Stimulated activated CD8-positive, alpha-beta memory T cell treated with anti-CD3 and anti-CD28 coated beads, Interleukin-7, amount 100 ng/mL, for 1 hour (primary cell): ENCODE measurements around the gene MTM1.

Experiments used
- DNase-seq, 2 donors: peaks; one replicate each; pipeline ENCODE4 v3.0.0-alpha.2; 2020; ENCODE audit warnings: low read depth in 2 of 2

Gene MTM1

GRCh38 chrX:150568320-150569154 lies at the start of gene MTM1:
MTM1 (plus strand) TSS chrX:150568621; CDS start chrX:150592615, 23,994 bp downstream.
- DNase-seq = peak; percentile 68 to 76

DNA sequence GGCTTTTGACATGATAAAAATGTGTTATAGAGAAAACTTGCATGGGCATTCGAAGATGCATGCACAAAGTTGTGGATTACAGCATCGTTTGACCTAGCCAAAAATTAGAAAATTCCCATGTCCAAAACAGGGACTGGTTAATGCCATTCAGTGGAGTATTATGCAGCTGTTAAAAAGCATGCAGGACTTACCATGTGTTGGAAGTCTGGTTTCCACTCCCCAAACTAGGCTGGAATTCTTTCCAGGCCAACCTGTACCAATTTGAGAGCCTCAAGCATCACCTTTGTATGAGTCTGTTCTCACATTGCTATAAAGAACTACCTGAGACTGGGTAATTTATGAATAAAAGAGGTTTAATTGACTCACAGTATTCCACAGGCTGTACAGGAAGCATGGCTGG lies 45.9 kb upstream of the MTM1 start:
- no peak for DNase-seq

DNA sequence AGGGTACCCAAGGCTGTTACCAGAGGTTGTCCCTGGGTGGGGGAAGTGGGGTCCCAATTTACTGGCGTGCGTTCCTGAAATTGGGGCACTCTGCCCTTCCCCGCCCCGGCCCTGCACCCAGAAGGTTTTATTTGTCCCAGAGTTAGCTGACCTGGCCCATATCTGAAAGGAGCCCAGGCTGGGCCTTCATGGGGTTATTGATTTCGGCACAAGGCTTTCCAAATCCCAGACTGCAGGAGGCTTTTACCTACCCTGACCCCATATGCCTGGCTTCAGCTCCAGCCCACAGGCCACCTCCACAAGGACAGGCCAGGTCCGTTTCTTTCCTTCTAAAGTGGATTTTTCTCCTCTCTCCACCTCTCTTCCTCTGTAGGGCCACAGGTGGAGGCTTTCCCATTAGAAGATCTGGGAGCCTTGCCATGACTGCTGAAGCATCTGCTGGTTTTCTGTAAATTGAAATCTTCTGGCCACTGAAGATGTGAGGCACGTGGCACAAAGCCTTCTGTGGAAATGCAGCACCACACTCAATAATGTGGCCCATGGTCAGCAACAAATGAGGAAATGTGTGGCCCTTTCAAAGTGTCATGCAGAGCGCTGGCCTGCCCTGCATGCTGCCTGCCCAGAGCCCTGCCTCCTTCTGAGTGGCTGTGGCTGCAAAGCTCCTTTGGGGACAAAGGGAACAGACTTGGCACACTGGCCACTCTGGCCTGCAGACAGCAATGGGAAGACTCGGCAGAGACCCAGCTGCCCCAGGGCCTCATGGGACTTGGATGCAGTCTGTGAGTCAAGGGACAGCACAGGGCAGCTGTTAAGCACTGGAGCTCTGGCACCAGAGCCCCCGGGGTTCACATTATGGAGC lies 43.1 kb upstream of the MTM1 start:
- no peak for DNase-seq

DNA sequence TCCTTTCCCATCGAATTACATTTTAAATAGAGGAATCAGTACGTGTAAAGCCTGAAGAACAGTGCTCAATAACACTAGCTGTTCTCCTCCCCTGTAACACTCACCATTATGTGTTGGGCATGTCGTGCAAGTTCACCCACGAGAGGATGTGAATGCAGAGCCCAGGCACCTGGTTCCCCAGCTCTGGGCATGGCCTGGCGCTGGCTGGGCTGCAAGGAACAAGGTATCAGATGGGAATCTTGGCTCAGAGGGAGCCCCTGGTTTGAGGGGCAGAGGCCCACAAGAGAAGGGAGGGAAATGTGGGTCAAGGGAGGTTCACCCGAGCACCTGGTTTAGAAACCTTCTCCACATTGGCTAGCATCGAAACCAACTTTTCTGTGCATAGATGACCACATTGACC lies 41.7 kb upstream of the MTM1 start:
- DNase-seq = no peak

GRCh38 chrX:150527108-150527507 lies 41.3 kb upstream of the MTM1 start:
- DNase-seq = no peak

- no peak for DNase-seq
Observed at GRCh38 chrX:150529587-150529986, 38.8 kb upstream of the MTM1 start.

DNA sequence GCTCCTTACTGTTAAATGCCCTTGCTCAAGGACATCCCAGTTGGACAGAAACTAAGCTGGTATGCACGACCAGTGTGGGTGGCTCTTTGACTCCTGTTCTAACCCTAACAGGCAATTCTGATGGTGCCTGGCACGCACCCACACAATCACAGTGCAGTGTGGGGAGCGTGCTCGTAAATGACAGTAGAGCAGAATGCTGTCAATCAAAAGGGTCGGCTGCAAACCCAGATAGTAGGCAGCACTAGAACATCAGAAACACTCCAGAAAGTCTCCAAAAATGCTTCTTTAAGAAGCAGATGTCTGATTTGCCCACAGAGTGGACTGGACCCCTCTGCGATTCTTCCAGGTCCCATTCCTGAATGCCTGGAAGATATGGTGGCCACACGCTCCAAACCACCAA lies 37.6 kb upstream of the MTM1 start:
- no peak for DNase-seq

DNA sequence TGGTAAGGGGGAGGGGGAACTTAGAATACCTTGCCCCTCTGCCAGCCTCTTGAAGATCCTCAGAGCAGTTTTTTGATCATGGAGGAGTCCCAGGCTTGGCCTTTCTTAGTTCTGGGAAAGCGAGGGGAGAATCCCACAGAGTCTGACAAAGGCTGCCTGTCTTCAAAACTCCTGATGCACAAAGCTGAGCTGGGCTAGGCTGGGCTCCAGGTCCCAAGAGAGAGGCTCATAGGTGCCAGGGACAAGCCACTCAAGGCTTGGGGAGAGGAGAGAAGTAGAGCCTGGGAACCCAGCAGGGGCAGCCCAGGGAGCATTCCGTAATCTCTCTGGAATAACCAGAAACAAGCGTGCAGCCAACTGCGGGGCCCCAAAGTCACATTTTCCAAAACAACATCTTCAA lies 37.0 kb upstream of the MTM1 start:
- DNase-seq = no peak

- DNase-seq = no peak
Observed at GRCh38 chrX:150533863-150534262, 34.6 kb upstream of the MTM1 start.

DNA sequence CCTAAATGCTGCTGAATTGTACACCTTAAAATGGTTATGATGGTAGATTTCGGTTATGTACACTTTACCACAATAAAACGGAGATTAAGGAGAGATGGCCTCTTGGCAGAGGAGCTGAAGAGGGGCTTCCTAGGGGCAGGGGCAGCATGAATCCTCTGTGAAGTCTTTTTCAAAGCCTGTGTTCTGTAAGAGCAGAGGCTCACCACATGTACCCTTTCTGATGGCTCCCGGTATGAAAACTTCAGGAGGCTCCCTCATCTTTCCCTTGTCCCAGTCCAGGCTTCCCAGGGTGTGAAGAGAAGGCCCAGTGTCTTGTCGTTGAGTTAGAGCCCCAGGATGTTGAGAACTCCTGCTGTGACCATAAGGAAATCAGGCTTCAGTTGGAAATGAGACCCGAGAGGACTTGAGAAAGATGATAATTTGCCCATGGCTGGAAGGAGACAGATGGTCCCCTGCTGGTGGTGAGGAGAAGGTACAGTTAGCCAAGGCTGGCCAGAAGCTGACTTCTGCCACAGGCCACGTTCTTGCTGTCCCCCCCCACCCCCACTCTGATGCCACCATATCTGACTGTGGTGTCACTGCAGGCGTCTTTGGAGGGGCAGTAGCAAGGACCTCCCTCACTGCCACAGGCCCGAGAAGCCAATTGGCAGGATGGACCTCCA lies 31.8 kb upstream of the MTM1 start:
- DNase-seq = no peak

DNA sequence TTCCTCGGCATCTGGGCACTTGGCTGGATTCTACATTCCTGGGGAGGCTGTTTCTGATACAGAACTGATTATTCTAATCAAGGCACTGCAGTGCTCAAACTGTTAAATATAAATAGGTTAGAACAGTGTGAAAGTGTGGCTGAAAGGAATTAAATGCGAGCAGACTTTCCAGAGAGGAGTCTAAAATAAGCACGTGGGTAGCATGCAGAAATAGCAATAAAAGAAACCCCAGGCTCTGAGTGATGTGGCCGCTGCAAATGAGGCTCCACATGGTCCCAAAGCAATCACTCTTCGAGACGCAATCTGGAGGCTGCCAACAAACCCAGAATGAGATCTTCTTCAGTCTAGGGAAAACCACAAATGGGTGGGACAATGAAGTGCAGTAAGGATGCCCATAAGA lies 30.6 kb upstream of the MTM1 start:
- no peak for DNase-seq

DNA sequence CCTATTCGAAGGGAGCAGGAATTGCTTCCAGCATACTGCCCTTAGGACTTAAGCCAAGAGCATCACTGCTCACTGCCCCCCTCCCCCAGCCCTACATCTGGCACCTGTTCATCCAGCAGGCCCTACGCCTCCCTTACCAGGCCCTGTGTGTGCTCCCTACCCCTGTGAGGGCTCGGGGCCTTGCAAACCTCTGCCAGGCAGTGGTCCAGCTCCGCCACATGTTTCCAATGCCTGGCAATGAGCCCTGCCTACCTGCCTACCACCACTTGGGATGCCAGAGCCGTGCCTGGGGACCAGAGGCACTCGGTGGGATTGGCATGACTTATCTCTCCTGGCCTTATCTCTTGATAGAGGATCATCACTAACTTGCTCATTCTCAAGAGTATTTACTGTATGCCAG lies 27.5 kb upstream of the MTM1 start:
- no peak for DNase-seq

- DNase-seq = no peak
Observed at GRCh38 chrX:150542846-150543229, 25.6 kb upstream of the MTM1 start.

- no peak for DNase-seq
Observed at GRCh38 chrX:150543230-150544155, 24.9 kb upstream of the MTM1 start.

DNA sequence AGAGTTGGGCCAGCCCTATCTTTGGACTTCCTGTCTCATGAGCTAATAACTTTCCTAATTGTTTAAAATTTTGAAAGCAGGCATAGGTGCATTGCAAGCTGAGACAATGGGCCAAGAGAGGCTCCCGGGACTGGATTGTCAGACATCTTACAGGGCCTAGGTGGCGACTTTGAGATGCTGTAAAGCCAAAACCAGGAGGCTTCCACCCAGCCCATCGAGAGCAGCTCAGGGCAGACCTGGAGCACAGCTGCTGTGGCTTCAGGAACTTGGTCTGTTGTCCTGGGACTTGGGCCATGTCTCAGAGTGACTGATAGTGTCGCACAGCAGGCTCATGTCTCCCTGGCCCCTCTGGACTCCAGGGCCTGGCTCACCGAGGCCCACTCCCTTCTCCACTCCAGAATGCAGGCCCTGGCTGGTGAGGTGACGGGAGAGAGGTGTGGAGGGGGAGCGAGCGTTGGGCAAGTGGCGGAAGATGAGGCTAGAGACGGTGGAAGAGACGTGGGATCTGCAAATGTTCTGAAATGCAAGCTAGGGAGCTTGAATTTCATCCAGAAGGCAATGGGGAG lies 24.1 kb upstream of the MTM1 start:
- DNase-seq = no peak

GRCh38 chrX:150544835-150545770 lies 23.3 kb upstream of the MTM1 start:
- DNase-seq = no peak

DNA sequence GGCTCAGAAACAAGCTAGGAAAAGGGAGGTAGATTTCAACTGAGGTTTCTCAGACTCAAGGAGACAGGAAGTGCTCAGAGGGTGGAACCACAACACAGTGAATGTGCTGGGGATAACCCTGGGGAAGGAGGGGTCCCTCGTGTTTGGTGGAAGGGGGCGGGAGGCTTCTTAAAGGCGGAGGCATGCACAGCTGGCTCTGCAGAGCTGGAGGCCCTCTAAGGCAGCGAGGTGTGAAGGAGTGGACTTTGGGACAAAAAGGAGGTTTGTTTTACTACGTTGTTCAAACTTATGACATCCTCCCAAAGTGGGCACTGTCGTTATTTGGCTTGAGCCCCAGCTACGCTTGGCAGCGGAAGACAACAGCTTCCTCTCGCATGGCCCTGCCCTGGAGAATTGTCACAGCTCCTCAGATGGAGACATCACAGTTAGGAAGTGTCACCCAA lies 21.7 kb upstream of the MTM1 start:
- DNase-seq = no peak

DNA sequence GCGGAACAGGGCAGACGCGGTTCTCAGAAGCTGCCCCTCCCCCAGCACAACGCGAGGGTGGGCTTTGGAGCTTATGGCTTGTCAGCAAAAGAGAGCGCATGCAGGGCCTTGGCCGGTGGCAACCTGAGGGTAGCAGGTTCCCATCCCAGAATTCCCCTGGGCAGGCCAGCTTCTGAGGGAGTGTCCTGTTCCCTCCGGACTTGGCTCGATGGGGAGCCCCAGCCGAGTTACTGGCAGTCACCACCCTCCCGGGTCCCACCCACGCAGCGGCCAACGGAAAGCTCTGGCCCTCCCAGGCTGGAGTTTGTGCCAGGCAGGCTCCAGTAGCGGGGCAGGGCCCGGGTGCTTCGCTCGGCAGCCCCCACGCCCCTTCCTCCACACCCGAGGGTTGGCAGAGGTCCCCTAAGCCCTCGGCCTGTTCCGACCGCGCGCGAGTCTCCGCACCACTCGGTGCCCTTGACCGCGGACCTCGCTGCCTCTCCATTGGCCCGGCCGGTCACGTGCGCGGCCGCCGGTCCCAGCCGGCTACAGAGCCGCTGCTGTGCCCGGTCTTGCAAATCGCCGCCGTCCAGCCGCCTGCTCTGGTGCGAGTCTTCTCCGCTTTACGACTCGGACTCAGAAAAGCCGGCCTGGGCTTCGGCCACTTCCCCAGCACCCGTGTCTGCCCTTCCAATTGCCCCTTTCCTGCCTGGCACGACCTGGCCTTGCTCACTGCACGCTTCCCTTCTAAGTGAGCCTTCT lies 20.9 kb upstream of the MTM1 start:
- DNase-seq = no peak

GRCh38 chrX:150548251-150548650 lies 20.2 kb upstream of the MTM1 start:
- DNase-seq = no peak
